Measurements from ENCODE around the gene KPRP. TPM values are rescaled to one million over a fixed set of nuclear protein-coding genes. Genes with fewer than 3 reads are reported as not detected.

KPRP gene
- total RNA-seq, 3 donors from 2014 or later: not detected

DNA sequence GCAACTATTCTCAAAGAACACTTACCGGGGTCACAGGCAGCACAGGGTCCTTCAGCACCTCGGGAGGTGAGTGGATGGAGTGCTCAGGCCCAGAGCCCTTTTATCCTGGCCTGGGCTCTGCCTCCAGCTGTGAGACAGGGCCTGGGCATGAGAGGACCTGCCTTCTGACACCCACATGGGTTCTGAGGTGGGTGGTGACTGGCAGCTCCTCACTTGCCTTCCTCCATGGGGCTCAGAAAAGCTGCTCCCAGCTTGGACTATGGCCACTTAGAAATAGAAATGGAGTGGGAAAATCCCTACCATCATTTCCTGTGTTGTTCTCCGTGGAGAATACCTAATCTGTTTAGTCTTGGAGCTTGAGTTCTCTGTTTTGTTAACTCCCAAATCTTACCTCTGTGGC lies 48.8 kb downstream of the KPRP start, which contains the start of gene LCE1C:
TSS of gene LCE1C (minus strand) at position 76 of the 400 bp plus-strand sequence. CDS start 1,173 bp downstream, outside the sequence.
- H3K36me3 ChIP-seq: no peaks in the 10 kb centered on the region
- H3K4me1 ChIP-seq: no peaks in the 10 kb centered on the region
- no peak within 1 kb of the TSS for H3K27ac ChIP-seq
- TF ChIP-seq, protein P1, sequence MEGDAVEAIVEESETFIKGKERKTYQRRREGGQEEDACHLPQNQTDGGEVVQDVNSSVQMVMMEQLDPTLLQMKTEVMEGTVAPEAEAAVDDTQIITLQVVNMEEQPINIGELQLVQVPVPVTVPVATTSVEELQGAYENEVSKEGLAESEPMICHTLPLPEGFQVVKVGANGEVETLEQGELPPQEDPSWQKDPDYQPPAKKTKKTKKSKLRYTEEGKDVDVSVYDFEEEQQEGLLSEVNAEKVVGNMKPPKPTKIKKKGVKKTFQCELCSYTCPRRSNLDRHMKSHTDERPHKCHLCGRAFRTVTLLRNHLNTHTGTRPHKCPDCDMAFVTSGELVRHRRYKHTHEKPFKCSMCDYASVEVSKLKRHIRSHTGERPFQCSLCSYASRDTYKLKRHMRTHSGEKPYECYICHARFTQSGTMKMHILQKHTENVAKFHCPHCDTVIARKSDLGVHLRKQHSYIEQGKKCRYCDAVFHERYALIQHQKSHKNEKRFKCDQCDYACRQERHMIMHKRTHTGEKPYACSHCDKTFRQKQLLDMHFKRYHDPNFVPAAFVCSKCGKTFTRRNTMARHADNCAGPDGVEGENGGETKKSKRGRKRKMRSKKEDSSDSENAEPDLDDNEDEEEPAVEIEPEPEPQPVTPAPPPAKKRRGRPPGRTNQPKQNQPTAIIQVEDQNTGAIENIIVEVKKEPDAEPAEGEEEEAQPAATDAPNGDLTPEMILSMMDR (IDR thresholded peaks at IDR 0.05): no peak
- TF ChIP-seq POLR2A (IDR thresholded peaks at IDR 0.05): no peak
- no peak for TF ChIP-seq POLR2AphosphoS5 (IDR thresholded peaks at IDR 0.05)
- no peak within 1 kb of the TSS for H3K4me3 ChIP-seq
- H3K9me3 ChIP-seq: no peaks in the 10 kb centered on the region
- intact Hi-C loops (cut with DNase I; ENCODE audit: low total_unique reads): no loop called here
- no peak for DNase-seq (ENCODE audit: low spot score in 2 of 2)
- no peaks in the 10 kb centered on the region for H3K27me3 ChIP-seq

DNA sequence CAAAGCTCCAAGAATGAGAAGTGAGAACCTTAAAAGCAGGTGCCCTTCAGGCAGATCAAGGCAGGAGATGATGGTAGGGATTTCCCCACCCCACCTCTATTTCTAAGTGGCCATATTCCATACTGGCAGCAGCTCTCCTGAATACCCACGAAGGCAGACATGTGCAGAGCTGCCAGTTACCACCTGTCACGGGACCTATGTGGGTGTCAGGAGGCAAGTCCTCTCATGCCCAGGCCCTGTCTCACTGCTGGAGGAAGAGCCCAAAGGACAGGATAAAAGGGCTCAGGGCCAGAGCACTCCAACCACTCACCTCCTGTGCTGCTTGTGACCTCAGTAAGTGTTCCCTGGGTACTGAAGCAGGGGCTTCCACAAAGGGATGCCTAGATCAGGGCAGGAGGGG lies 53.2 kb downstream of the KPRP start:
- intact Hi-C loops (cut with DNase I; ENCODE audit: low total_unique reads): no loop called here
- DNase-seq (ENCODE audit: low spot score in 2 of 2): no peak
- no peak overlapping the region for H3K27ac ChIP-seq
- no peak overlapping the region for H3K4me3 ChIP-seq
- H3K9me3 ChIP-seq: peaks cover 0 to 4% of the 10 kb centered on the region in 2 donors
- no peaks in the 10 kb centered on the region for H3K36me3 ChIP-seq
- no peaks in the 10 kb centered on the region for H3K4me1 ChIP-seq
- TF ChIP-seq POLR2A (IDR thresholded peaks at IDR 0.05): no peak
- TF ChIP-seq, protein P1 (IDR thresholded peaks at IDR 0.05): no peak
- H3K27me3 ChIP-seq: no peaks in the 10 kb centered on the region

Other genes with a start within 250 kb of the KPRP start
- gene LCE5A, start 247.2 kb upstream of the KPRP start, total RNA-seq: not detected
- not detected for gene CRCT1, start 243.5 kb upstream of the KPRP start, total RNA-seq
- gene LCE3E, start 191.2 kb upstream of the KPRP start, total RNA-seq: not detected
- gene LCE3D, start 177.5 kb upstream of the KPRP start, total RNA-seq: not detected
- gene LCE3C, start 157.8 kb upstream of the KPRP start, total RNA-seq: not detected
- gene LCE3B, start 144.2 kb upstream of the KPRP start, total RNA-seq: not detected
- not detected for gene LCE3A, start 134.9 kb upstream of the KPRP start, total RNA-seq
- gene LCE2D, start 94.6 kb upstream of the KPRP start, total RNA-seq: not detected
- not detected for gene LCE2C, start 82.7 kb upstream of the KPRP start, total RNA-seq
- gene LCE2B, start 71.9 kb upstream of the KPRP start, total RNA-seq: not detected
- gene LCE2A, start 59.7 kb upstream of the KPRP start, total RNA-seq: not detected
- gene LCE4A, start 49.9 kb upstream of the KPRP start, total RNA-seq: not detected
- not detected for gene LCE1F, start 17.1 kb downstream of the KPRP start, total RNA-seq
- gene LCE1E, start 28.2 kb downstream of the KPRP start, total RNA-seq: not detected
- not detected for gene LCE1D, start 38.7 kb downstream of the KPRP start, total RNA-seq
- gene LCE1C, start 48.6 kb downstream of the KPRP start, total RNA-seq: not detected
- gene LCE1B, start 53.9 kb downstream of the KPRP start, total RNA-seq: not detected
- not detected for gene LCE1A, start 69.4 kb downstream of the KPRP start, total RNA-seq
- not detected for gene LCE6A, start 84.8 kb downstream of the KPRP start, total RNA-seq
- not detected for gene LCE7A, start 102.0 kb downstream of the KPRP start, total RNA-seq
- not detected for gene SMCP, start 120.3 kb downstream of the KPRP start, total RNA-seq
- not detected for gene IVL, start 150.5 kb downstream of the KPRP start, total RNA-seq
- gene SPRR5, start 189.2 kb downstream of the KPRP start, total RNA-seq: not detected
- not detected for gene SPRR4, start 212.6 kb downstream of the KPRP start, total RNA-seq
- not detected for gene SPRR1A, start 226.1 kb downstream of the KPRP start, total RNA-seq
- not detected for gene SPRR3, start 243.7 kb downstream of the KPRP start, total RNA-seq

Data from breast epithelium (tissue), 4 donors.